Vagina (tissue), 2 donors: ENCODE data around the gene ZNF862.

ENCODE experiments used
- CTCF ChIP-seq, 3 experiments: fragments of 450-650 bp in 2 of 3; fragments of 200-600 bp in 1 of 3; sonication (generic) in 1 of 3; IDR thresholded peaks; one replicate each; pipeline ENCODE4 v1.5.1; 2017 to 2019; ENCODE audit warnings: antibody characterized with exemption in 3 of 3, mild to moderate bottlenecking in 2 of 3, moderate library complexity in 2 of 3
- POLR2A ChIP-seq, 2 donors: fragments of 450-650 bp; IDR thresholded peaks; one replicate each; pipeline ENCODE4 v1.6.1; 2017; ENCODE audit warnings: antibody characterized with exemption in 2 of 2, mild to moderate bottlenecking in 2 of 2, moderate library complexity in 2 of 2

DNA sequence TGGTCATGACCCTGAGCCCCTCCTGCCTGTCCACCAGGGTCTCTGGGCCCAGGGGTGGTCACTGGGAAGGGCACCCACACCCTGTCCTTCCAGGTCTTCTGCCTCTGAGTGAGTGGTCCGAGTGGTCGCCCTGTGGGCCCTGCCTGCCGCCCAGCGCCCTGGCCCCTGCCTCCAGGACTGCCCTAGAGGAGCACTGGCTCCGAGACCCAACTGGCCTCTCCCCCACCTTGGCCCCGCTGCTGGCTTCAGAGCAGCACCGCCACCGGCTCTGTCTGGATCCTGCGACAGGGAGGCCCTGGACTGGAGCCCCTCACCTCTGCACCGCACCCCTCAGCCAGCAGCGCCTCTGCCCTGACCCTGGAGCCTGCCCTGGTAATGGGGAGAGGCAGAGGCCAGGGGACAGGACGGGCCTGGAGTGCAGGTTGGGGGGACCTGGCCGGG, 13.9 kb upstream of the ZNF862 start:
- no peak for TF ChIP-seq CTCF (IDR thresholded peaks at IDR 0.05)
- no peak for TF ChIP-seq POLR2A (IDR thresholded peaks at IDR 0.05)
